HEK293T (cell line): Measurements from ENCODE around the gene TSC1.

ENCODE experiments used
- CTCF ChIA-PET: fragments of 350-600 bp; formaldehyde crosslinking; extraction: SDS; loops from one replicate; lab custom pipeline; 2021; ENCODE audit warnings: antibody characterized with exemption, inconsistent platforms; lab: Yijun Ruan, JAX
- POLR2A ChIA-PET: fragments of 350-600 bp; formaldehyde crosslinking; extraction: SDS; loops from one replicate; lab custom pipeline; 2020; ENCODE audit warnings: antibody characterized with exemption, inconsistent platforms; lab: Yijun Ruan, JAX
- DNase-seq: peaks from one replicate; pipeline ENCODE4 v3.0.0; 2012; ENCODE audit warnings: mixed read lengths; ENCODE audit errors: extremely low spot score
- ARNT ChIP-seq: fragments of 450-650 bp; IDR thresholded peaks from 2 replicates; pipeline ENCODE4 v1.6.1; 2017; ENCODE audit warnings: mild to moderate bottlenecking
- BHLHE40 ChIP-seq: fragments of 450-650 bp; IDR thresholded peaks from 2 replicates; pipeline ENCODE4 v1.6.1; 2016; ENCODE audit warnings: mild to moderate bottlenecking, moderate library complexity, borderline replicate concordance
- CTBP1 ChIP-seq: fragments of 450-650 bp; IDR thresholded peaks from 2 replicates; pipeline ENCODE4 v1.6.1; 2016; ENCODE audit warnings: borderline replicate concordance
- ELF4 ChIP-seq: fragments of 450-650 bp; IDR thresholded peaks from 2 replicates; pipeline ENCODE4 v1.6.1; 2017; ENCODE audit warnings: antibody characterized with exemption
- FOXA1 ChIP-seq: fragments of 450-650 bp; IDR thresholded peaks from 2 replicates; pipeline ENCODE4 v1.6.1; 2016; ENCODE audit warnings: mild to moderate bottlenecking
- FOXK2 ChIP-seq: fragments of 450-650 bp; IDR thresholded peaks from 2 replicates; pipeline ENCODE4 v1.6.1; 2016; ENCODE audit warnings: mild to moderate bottlenecking
- FOXM1 ChIP-seq: fragments of 450-650 bp; IDR thresholded peaks from 2 replicates; pipeline ENCODE4 v1.6.1; 2017; ENCODE audit warnings: mild to moderate bottlenecking, borderline replicate concordance
- HDGF ChIP-seq: fragments of 450-650 bp; IDR thresholded peaks from 2 replicates; pipeline ENCODE4 v1.6.1; 2017; ENCODE audit warnings: antibody characterized with exemption, borderline replicate concordance
- L3MBTL2 ChIP-seq: fragments of 450-650 bp; conservative IDR thresholded peaks from 2 replicates; pipeline ENCODE4 v1.6.1; 2016; ENCODE audit warnings: mild to moderate bottlenecking
- LEF1 ChIP-seq: fragments of 450-650 bp; IDR thresholded peaks from 2 replicates; pipeline ENCODE4 v1.6.1; 2017; ENCODE audit warnings: mild to moderate bottlenecking, borderline replicate concordance
- NFRKB ChIP-seq: fragments of 450-650 bp; IDR thresholded peaks from 2 replicates; pipeline ENCODE4 v1.6.1; 2016; ENCODE audit warnings: mild to moderate bottlenecking, moderate library complexity
- SP1 ChIP-seq: fragments of 450-650 bp; IDR thresholded peaks from 2 replicates; pipeline ENCODE4 v1.6.1; 2017
- SUZ12 ChIP-seq: fragments of 450-650 bp; IDR thresholded peaks from 2 replicates; pipeline ENCODE4 v1.6.1; 2016; ENCODE audit warnings: mild to moderate bottlenecking
- TARDBP ChIP-seq: fragments of 450-650 bp; IDR thresholded peaks from 2 replicates; pipeline ENCODE4 v1.6.1; 2016
- ZNF384 ChIP-seq: fragments of 450-650 bp; IDR thresholded peaks from 2 replicates; pipeline ENCODE4 v1.6.1; 2016
- TF ChIP-seq, protein P1 (sequence below): fragments of 450-650 bp; IDR thresholded peaks from 2 replicates; pipeline ENCODE4 v1.6.1; 2016

TSC1 gene

DNA sequence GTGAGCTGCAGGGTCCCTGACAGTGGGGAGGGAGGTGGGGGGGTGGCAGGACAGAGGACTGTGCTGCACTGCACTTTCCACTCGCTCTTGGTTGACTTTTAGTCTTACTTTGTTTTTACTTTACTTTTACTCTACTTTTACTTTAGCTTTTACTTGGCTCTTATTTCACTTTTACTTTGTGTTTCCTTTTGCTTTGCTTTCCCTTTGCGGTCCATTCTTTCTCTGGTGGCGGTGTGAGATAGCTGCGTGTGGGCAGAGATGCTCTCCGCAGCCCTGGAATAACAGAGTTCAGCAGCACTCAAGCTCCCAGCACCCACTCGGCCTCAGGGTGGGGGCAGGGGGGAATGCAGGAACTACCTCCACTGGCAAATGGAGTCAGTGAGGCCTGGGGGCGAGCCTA is 71.0 kb downstream of the TSC1 start:
- CTCF ChIA-PET, result no interaction called here

DNA sequence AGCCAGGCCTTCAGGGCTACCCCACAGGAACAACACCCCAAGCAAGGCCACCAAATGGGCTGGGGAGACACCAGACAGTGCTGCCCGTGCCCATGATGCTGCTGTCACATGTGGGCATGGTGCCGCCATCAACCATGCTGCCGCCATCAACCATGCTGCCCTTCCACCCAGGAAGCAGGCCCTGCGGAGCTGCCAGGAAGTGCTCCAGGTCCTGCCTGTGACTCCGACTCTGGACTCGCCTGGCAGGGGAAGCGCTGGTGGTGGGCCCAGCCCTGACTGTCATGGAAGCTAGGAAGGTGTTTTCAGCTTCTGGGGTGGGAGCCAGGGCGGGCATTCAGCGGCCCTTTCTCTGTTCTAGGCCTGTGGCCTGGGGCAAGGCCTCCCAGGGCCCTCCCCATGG is 75.2 kb downstream of the TSC1 start:
- DNase-seq, result no peak
- CTCF ChIA-PET, result no interaction called here
- no peak for TF ChIP-seq TARDBP
- TF ChIP-seq FOXM1, result no peak
- TF ChIP-seq HDGF, result no peak
- no peak for TF ChIP-seq ELF4
- no peak for TF ChIP-seq NFRKB
- TF ChIP-seq ZNF384, result no peak
- POLR2A ChIA-PET, result no interaction called here

More for the DNA sequence above, 71.0 kb downstream of the TSC1 start:
- TF ChIP-seq SUZ12 (no peak), CTBP1 (no peak), HDGF (no peak), FOXA1 (no peak), L3MBTL2 (no peak), TARDBP (no peak), BHLHE40 (no peak), SP1 (no peak), FOXM1 (no peak), ARNT (no peak), ZNF384 (no peak), FOXK2 (no peak), NFRKB (no peak), ELF4 (no peak), LEF1 (no peak)
- TF ChIP-seq, protein P1, sequence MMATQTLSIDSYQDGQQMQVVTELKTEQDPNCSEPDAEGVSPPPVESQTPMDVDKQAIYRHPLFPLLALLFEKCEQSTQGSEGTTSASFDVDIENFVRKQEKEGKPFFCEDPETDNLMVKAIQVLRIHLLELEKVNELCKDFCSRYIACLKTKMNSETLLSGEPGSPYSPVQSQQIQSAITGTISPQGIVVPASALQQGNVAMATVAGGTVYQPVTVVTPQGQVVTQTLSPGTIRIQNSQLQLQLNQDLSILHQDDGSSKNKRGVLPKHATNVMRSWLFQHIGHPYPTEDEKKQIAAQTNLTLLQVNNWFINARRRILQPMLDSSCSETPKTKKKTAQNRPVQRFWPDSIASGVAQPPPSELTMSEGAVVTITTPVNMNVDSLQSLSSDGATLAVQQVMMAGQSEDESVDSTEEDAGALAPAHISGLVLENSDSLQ, result no peak
- POLR2A ChIA-PET, result no interaction called here
- DNase-seq, result no peak

DNA sequence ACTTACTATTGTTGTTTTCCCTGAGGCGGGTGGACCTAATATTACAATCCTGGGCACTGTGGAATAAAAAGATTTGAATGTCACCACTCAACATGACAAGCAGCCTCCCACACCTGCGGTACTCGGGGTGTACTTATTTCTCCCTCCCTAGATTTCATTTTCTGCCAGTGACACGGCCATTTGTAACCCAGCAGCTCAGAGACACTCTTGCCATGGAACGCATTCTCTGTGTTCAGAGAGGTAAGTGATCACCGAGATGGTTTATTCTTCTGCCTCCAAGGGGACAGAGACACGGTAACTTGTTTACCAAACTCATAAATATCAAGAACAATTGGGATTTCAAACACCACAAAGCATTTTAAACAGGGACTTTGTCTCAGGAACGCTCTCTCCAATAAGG is 77.5 kb downstream of the TSC1 start:
- CTCF ChIA-PET, result no interaction called here
- no peak for TF ChIP-seq BHLHE40
- no peak for TF ChIP-seq L3MBTL2
- no peak for DNase-seq
- POLR2A ChIA-PET, result no interaction called here

DNA sequence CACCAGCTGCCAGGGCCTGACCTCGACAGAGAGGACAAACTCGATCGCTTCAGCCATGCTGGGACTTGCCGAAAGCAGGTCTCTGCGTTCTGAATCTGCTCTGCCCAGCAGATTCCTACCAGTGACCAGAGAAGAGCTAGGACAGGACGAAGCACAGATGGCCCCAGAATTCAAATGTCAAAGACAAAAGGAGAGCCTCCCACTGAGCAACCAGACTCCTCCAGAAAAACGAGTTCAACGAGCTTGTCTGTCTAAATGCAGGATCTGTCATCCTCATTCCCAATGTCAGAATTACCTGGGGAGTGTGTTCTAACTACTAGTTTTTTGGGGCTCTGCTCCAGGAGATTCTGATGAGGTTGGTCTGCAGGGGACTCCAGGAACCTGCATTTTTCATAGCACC is 79.7 kb downstream of the TSC1 start:
- CTCF ChIA-PET, result interaction anchor here (0.6 kb wide), 1 partner anchor 19 kb away, joined by 4 read pairs; no protein-coding TSS in a partner anchor
- POLR2A ChIA-PET, result no interaction called here
- TF ChIP-seq FOXM1 (no peak), FOXA1 (no peak), TARDBP (no peak), ZNF384 (no peak), FOXK2 (no peak), BHLHE40 (no peak)
- no peak for DNase-seq

DNA sequence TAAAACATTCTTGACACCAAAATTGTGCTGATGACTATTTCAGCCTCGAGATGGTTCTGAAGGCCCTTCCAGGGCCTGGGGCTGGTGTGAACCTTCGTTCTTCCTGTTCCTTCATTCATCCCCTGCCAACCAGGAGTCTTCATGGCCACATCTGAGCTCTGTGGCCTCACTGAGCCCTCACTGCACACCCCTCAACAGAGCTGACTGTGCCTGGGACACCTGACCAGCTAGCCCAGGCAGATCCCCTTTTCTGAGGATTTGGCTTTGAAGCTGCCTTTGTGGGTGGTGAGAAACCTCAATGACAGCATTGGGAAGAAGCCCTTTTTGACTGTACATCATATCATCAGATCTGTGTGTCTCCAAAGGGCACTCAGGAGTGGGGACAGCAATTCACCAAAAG is 80.1 kb downstream of the TSC1 start:
- no peak for DNase-seq
- TF ChIP-seq SUZ12 (no peak), CTBP1 (no peak), ARNT (no peak), ELF4 (no peak), ZNF384 (no peak), TARDBP (no peak), L3MBTL2 (no peak), FOXA1 (no peak), LEF1 (no peak)
- POLR2A ChIA-PET, result no interaction called here
- CTCF ChIA-PET, result no interaction called here

DNA sequence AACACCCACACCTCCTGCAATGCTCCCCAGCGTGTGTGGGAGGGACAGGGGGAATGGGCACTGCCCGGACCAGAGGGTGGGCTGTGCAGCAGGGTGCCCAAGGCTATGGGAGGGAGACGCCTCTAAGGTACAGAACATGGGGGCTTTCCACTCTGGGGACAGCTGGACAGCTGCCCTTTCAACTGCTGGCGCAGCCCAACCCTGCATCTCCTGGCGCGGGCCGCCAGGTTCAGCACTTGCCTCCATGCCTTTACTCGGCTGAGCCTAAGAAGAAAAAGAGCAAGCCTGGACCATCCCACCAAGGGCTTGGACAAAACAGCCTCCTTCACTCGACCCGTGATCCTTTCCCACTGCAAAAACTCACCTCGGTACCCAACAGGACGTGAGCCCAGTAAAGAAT is 81.3 kb downstream of the TSC1 start:
- no peak for DNase-seq
- POLR2A ChIA-PET, result no interaction called here
- CTCF ChIA-PET, result no interaction called here
- TF ChIP-seq HDGF (no peak), L3MBTL2 (no peak), SP1 (no peak)

DNA sequence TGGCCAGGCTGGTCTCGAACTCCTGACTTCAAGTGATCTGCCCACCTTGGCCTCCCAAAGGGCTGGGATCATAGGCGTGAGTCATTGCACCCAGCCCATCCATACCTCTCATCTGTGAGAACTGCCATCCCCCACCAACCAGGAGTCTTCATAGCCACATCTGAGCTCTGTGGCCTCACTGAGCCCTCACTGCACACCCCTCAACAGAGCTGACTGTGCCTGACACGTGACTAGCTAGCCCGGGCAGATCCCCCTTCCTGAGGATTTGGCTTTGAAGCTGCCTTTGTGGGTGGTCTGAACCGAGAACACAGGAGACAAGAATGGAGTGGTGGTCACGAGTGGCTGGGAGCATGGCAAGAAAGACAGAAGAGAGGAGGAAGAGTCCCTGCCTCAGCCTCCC is 81.9 kb downstream of the TSC1 start:
- DNase-seq, result no peak
- TF ChIP-seq L3MBTL2, result no peak
- no peak for TF ChIP-seq NFRKB
- TF ChIP-seq, protein P1, result no peak
- TF ChIP-seq FOXK2, result no peak
- POLR2A ChIA-PET, result no interaction called here
- CTCF ChIA-PET, result interaction anchor here (0.6 to 0.7 kb wide), 2 partner anchors 65 to 125 kb away, joined by 3 read pairs; no protein-coding TSS in a partner anchor

DNA sequence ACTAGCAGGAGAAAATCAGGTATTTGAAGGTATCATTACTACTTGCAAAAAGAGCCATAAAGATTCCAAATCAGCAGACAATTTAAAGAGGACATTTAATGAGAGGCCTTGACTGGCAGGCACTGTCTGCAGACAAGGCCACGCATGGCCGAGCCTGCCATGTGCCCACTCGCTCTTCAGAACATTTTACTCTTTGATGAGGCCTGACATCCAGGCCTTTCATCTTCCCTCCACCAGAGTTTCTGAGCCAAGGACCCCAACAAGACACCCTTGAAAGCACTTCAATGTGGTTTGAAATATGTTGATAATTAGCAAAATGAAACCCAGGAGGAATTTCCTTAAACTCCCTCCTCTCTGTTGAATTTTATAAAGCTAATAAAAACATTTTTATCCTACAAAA is 82.8 kb downstream of the TSC1 start:
- CTCF ChIA-PET, result interaction anchor here (0.6 to 0.7 kb wide), 2 partner anchors 64 to 126 kb away, joined by 3 read pairs; no protein-coding TSS in a partner anchor

More for the DNA sequence above, 82.8 kb downstream of the TSC1 start:
- TF ChIP-seq SP1, result no peak
- no peak for TF ChIP-seq CTBP1
- TF ChIP-seq FOXM1, result no peak
- no peak for TF ChIP-seq ELF4
- TF ChIP-seq BHLHE40, result no peak
- no peak for TF ChIP-seq TARDBP
- no peak for TF ChIP-seq ZNF384
- TF ChIP-seq ARNT, result no peak
- no peak for TF ChIP-seq HDGF
- no peak for TF ChIP-seq FOXA1
- DNase-seq, result no peak
- POLR2A ChIA-PET, result no interaction called here
